Neural progenitor cell (in vitro differentiated cells): ENCODE results near the gene PRMT1. TPM values are rescaled to one million over a fixed set of nuclear protein-coding genes. Genes with fewer than 3 reads are reported as not detected.

Experiments
- DNase-seq: peaks from one replicate; pipeline ENCODE4 v3.0.0-alpha.2; 2016; ENCODE audit warnings: low spot score
- H2AFZ ChIP-seq: fragments of 200-600 bp; sonication (generic); replicated peaks from 2 replicates; pipeline ENCODE4 v1.6.1; 2016; ENCODE audit warnings: antibody characterized with exemption
- H3F3A ChIP-seq: fragments of 200-600 bp; sonication (generic); 2 replicates; pipeline ENCODE4 v1.6.1; 2016; ENCODE audit warnings: antibody characterized with exemption, low read depth
- H3K27ac ChIP-seq: fragments of 200-600 bp; sonication (generic); 2 replicates; pipeline ENCODE4 v1.5.1; 2016; ENCODE audit warnings: mild to moderate bottlenecking
- H3K27me3 ChIP-seq: fragments of 200-600 bp; sonication (generic); 2 replicates; pipeline ENCODE4 v1.6.1; 2016; ENCODE audit warnings: mild to moderate bottlenecking, moderate library complexity
- H3K36me3 ChIP-seq: fragments of 200-600 bp; sonication (generic); 2 replicates; pipeline ENCODE4 v1.5.1; 2016
- H3K4me1 ChIP-seq: fragments of 200-600 bp; sonication (generic); 2 replicates; pipeline ENCODE4 v1.6.1; 2016; ENCODE audit warnings: mixed run types
- H3K4me2 ChIP-seq: fragments of 200-600 bp; sonication (generic); 2 replicates; pipeline ENCODE4 v1.6.1; 2016
- H3K4me3 ChIP-seq: fragments of 200-600 bp; sonication (generic); 2 replicates; pipeline ENCODE4 v1.5.1; 2016
- H3K79me2 ChIP-seq: fragments of 200-600 bp; sonication (generic); 2 replicates; pipeline ENCODE4 v1.6.1; 2016; ENCODE audit warnings: low read depth
- H3K9ac ChIP-seq: fragments of 200-600 bp; sonication (generic); 2 replicates; pipeline ENCODE4 v1.6.1; 2016
- H3K9me3 ChIP-seq: fragments of 200-600 bp; sonication (generic); 2 replicates; pipeline ENCODE4 v1.5.1; 2016; ENCODE audit warnings: low read depth
- H4K20me1 ChIP-seq: fragments of 200-600 bp; sonication (generic); 2 replicates; pipeline ENCODE4 v1.6.1; 2016; ENCODE audit warnings: low read depth
- H3K27ac Mint-ChIP-seq: 3 replicates; pipeline ENCODE4 v1.8.0; 2021; ENCODE audit warnings: mixed read lengths
- H3K27me3 Mint-ChIP-seq: 2 replicates; pipeline ENCODE4 v1.8.0; 2022; ENCODE audit warnings: low read depth, mild to moderate bottlenecking, inconsistent platforms, moderate library complexity, mixed read lengths; ENCODE audit not compliant: insufficient read depth
- H3K36me3 Mint-ChIP-seq: 3 replicates; pipeline ENCODE4 v1.8.0; 2021; ENCODE audit warnings: mixed read lengths
- H3K4me1 Mint-ChIP-seq: 3 replicates; pipeline ENCODE4 v1.8.0; 2021; ENCODE audit warnings: mixed read lengths
- H3K4me3 Mint-ChIP-seq: 3 replicates; pipeline ENCODE4 v1.8.0; 2021; ENCODE audit warnings: mild to moderate bottlenecking, moderate library complexity, mixed read lengths
- H3K9me3 Mint-ChIP-seq: 3 replicates; pipeline ENCODE4 v1.8.0; 2020; ENCODE audit warnings: mixed read lengths
- CTCF ChIP-seq: fragments of 200-600 bp; sonication (generic); IDR thresholded peaks from 2 replicates; pipeline ENCODE4 v1.5.1; 2017; ENCODE audit warnings: antibody characterized with exemption, mild to moderate bottlenecking
- EZH2 ChIP-seq: fragments of 200-600 bp; sonication (generic); IDR thresholded peaks from 2 replicates; pipeline ENCODE4 v1.6.1; 2017; ENCODE audit warnings: antibody characterized with exemption, mild to moderate bottlenecking, moderate library complexity
- EZH2phosphoT487 ChIP-seq: fragments of 200-600 bp; sonication (generic); IDR thresholded peaks from 2 replicates; pipeline ENCODE4 v1.6.1; 2017; ENCODE audit warnings: antibody characterized with exemption
- microRNA-seq: library from miRNA; unstranded; fragments of <30 nt; microRNA quantifications from one replicate; pipeline ENCODE4, GENCODE V29; 2016
- small RNA-seq: library from RNA; depleted of rRNA; stranded (forward); fragments of <200 nt; gene quantifications from one replicate; pipeline ENCODE3, GENCODE V24; 2015
- total RNA-seq: library from RNA; depleted of rRNA; stranded (reverse); fragments of >200 nt; gene quantifications from 2 replicates; pipeline ENCODE4 v1.2.3, GENCODE V29; 2015; ENCODE audit warnings: low replicate concordance

The PRMT1 gene
- total RNA-seq, 1 donor from 2014 or later: 480 TPM

- no peak for DNase-seq
- Mint-ChIP-seq H3K36me3 (no peaks in the 10 kb centered on the region), H3K27me3 (no peaks in the 10 kb centered on the region), H3K27ac (no peak overlapping the region), H3K4me3 (no peak overlapping the region), H3K9me3 (no peaks in the 10 kb centered on the region), H3K4me1 (no peaks in the 10 kb centered on the region)
- H3K4me2 ChIP-seq: no peak overlapping the region
- H3F3A ChIP-seq: no peaks in the 10 kb centered on the region
- no peaks in the 10 kb centered on the region for H3K79me2 ChIP-seq
- no peaks in the 10 kb centered on the region for H3K4me1 ChIP-seq
- H4K20me1 ChIP-seq: no peaks in the 10 kb centered on the region
- no peak overlapping the region for H3K4me3 ChIP-seq
- TF ChIP-seq EZH2 (no peak), EZH2phosphoT487 (no peak), CTCF (no peak)
- no peak overlapping the region for H2AFZ ChIP-seq
- no peak overlapping the region for H3K9ac ChIP-seq
- H3K27ac ChIP-seq: no peak overlapping the region
- H3K36me3 ChIP-seq: no peaks in the 10 kb centered on the region
- H3K27me3 ChIP-seq: no peaks in the 10 kb centered on the region
- H3K9me3 ChIP-seq: no peaks in the 10 kb centered on the region
Observed at GRCh38 chr19:49730166-49730565, 53.1 kb downstream of the PRMT1 start.

Small RNA genes within 50 kb of the gene (microRNA-seq; reads per million reads assigned to microRNA genes)
- gene MIR5088: not detected

Small RNA genes within 50 kb of the gene (small RNA-seq; reads per million reads assigned to genes)
- not detected for gene MIR5088

Other genes with a start within 250 kb of the PRMT1 start
- gene SLC17A7, start 235.7 kb upstream of the PRMT1 start, total RNA-seq: 1.4 TPM in 2 replicates
- gene PIH1D1, start 225.5 kb upstream of the PRMT1 start, total RNA-seq: 133 and 168 TPM in 2 replicates
- gene ALDH16A1, start 224.0 kb upstream of the PRMT1 start, total RNA-seq: 14.7 and 77.6 TPM in 2 replicates
- 0.24 and 0.96 TPM in 2 replicates for gene FLT3LG, start 203.1 kb upstream of the PRMT1 start, total RNA-seq
- 2,053 and 3,348 TPM in 2 replicates for gene RPL13A, start 189.7 kb upstream of the PRMT1 start, total RNA-seq
- 5,448 and 6,772 TPM in 2 replicates for gene RPS11, start 180.8 kb upstream of the PRMT1 start, total RNA-seq
- gene FCGRT, start 164.6 kb upstream of the PRMT1 start, total RNA-seq: 10.0 and 30.8 TPM in 2 replicates
- 4.2 and 4.5 TPM in 2 replicates for gene RCN3, start 149.3 kb upstream of the PRMT1 start, total RNA-seq
- 26.2 and 68.3 TPM in 2 replicates for gene NOSIP, start 96.7 kb upstream of the PRMT1 start, total RNA-seq
- gene PRRG2, start 96.0 kb upstream of the PRMT1 start, total RNA-seq: 0.09 and 0.68 TPM in 2 replicates
- gene PRR12, start 86.1 kb upstream of the PRMT1 start, total RNA-seq: 3.2 and 9.0 TPM in 2 replicates
- 9.6 and 15.2 TPM in 2 replicates for gene RRAS, start 37.1 kb upstream of the PRMT1 start, total RNA-seq
- gene SCAF1, start 35.1 kb upstream of the PRMT1 start, total RNA-seq: 8.7 and 27.5 TPM in 2 replicates
- gene IRF3, start 11.4 kb upstream of the PRMT1 start, total RNA-seq: 29.5 and 65.1 TPM in 2 replicates
- gene BCL2L12, start 11.3 kb upstream of the PRMT1 start, total RNA-seq: 6.1 and 41.8 TPM in 2 replicates
- gene ADM5, start 12.3 kb downstream of the PRMT1 start, total RNA-seq: 6.0 and 9.4 TPM in 2 replicates
- gene CPT1C, start 13.8 kb downstream of the PRMT1 start, total RNA-seq: 51.7 and 105 TPM in 2 replicates
- gene TSKS, start 86.0 kb downstream of the PRMT1 start, total RNA-seq: 0.37 TPM in 1 of 2 replicates, not detected in the other
- gene AP2A1, start 89.7 kb downstream of the PRMT1 start, total RNA-seq: 61.6 and 137 TPM in 2 replicates
- 24.6 and 37.8 TPM in 2 replicates for gene FUZ, start 136.0 kb downstream of the PRMT1 start, total RNA-seq
- gene MED25, start 141.0 kb downstream of the PRMT1 start, total RNA-seq: 44.9 and 54.1 TPM in 2 replicates
- gene PTOV1, start 173.9 kb downstream of the PRMT1 start, total RNA-seq: 63.5 and 218 TPM in 2 replicates
- gene PNKP, start 190.3 kb downstream of the PRMT1 start, total RNA-seq: 41.1 and 72.4 TPM in 2 replicates
- gene AKT1S1, start 200.1 kb downstream of the PRMT1 start, total RNA-seq: 2.3 and 13.6 TPM in 2 replicates
- gene TBC1D17, start 200.4 kb downstream of the PRMT1 start, total RNA-seq: 10.4 and 15.9 TPM in 2 replicates
- gene IL4I1, start 219.6 kb downstream of the PRMT1 start, total RNA-seq: 0.56 TPM in 1 of 2 replicates, not detected in the other